ENCODE data around the gene YAE1. TPM values are rescaled to one million over a fixed set of nuclear protein-coding genes. Genes with fewer than 3 reads are reported as not detected.
A peak's percentile ranks its signal among the peaks of the same experiment; 100 is the strongest.

The YAE1 gene
- total and polyA plus RNA-seq, 2 donors (not counting 1 experiment from before 2014, with no cell fraction given), result 36.3 to 39.3 TPM

DNA sequence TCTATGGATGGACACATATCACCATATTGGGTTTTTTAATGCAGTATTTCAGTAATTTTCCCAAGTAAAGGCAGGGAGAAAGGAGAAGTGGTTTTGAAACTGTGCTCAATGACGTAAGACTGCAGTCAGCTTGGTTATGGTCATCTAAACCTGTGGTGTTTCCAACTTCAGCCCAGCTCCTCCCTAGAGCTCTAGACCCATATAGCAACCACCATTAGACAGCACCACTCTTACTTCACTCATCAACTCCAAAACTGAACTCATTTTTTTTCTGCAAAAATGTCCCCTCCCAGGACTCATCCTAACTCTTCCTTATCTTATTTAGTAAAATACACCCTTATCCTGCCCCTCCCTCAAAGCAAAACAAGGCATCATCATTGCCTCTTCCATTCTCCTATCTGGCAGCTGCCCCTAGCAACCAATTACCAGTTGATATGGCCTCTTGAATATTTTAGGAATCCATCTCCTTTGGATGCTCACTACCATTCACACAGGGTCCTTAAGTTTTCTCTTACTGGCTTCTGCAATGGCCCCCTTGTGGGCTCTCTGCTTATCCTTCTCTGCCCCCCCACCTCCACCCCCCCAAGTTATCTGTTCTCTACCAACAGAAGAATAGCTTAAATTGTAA, 55.7 kb downstream of the YAE1 start:
- TF ChIP-seq CTCF (conservative IDR thresholded peaks at IDR 0.05 in 1 of 2, IDR thresholded peaks at IDR 0.05 in 1 of 2; ENCODE audit: low read depth in 1 of 2, low read length in 2 of 2), result no peak
- no peak for TF ChIP-seq EZH2 (IDR thresholded peaks at IDR 0.05; ENCODE audit: low read length, missing control alignments)
- H3K27ac ChIP-seq (ENCODE audit: insufficient read depth, low read length), result peak overlapping the region; percentile 99
- no peaks in the 10 kb centered on the region for H3K36me3 ChIP-seq (ENCODE audit: control insufficient read depth, insufficient read depth, low read length)
- peaks cover 38% of the 10 kb centered on the region for H3K79me2 ChIP-seq (ENCODE audit: control insufficient read depth, insufficient read depth, low read length)
- H4K20me1 ChIP-seq (ENCODE audit: control insufficient read depth, extremely low read depth, insufficient read depth, low read length), result peaks cover 2% of the 10 kb centered on the region
- peak in 1 of 2 donors; percentile 59 for DNase-seq (ENCODE audit: low read depth in 2 of 2)
- no peak overlapping the region for H3K9ac ChIP-seq (ENCODE audit: insufficient read depth, low read length)
- peak overlapping the region in 2 of 4 experiments; percentile 81 to 84 for H3K4me3 ChIP-seq (replicated peaks in 1 of 4; ENCODE audit: control extremely low read depth in 1 of 4, insufficient read depth in 1 of 4, low read depth in 3 of 4, low read length in 4 of 4)
- no peaks in the 10 kb centered on the region for H3K27me3 ChIP-seq (ENCODE audit: control insufficient read depth, insufficient read depth, low read length)
- peaks cover 11% of the 10 kb centered on the region for H3K4me1 ChIP-seq (ENCODE audit: control insufficient read depth, extremely low read depth, insufficient read depth, low read length)
- peak overlapping the region; percentile 96 for H3K4me2 ChIP-seq (ENCODE audit: extremely low read depth, insufficient read depth, low read length)
- H2AFZ ChIP-seq (ENCODE audit: low read length), result no peak overlapping the region
- H3K9me3 ChIP-seq (ENCODE audit: control insufficient read depth, insufficient read depth, low read depth, low read length), result no peaks in the 10 kb centered on the region

Other genes with a start within 250 kb of the YAE1 start
- gene RALA, start 57.2 kb downstream of the YAE1 start, total RNA-seq, result 43.9 and 50.9 TPM in 2 replicates
- gene RALA, start 57.2 kb downstream of the YAE1 start, polyA plus RNA-seq, result 46.1 and 53.2 TPM in 2 replicates

Data from fibroblast of lung (primary cell).